Endothelial cell (in vitro differentiated cells): ENCODE data around the gene SRL. TPM values are rescaled to one million over a fixed set of nuclear protein-coding genes. Genes with fewer than 3 reads are reported as not detected.

Experiments used
- DNase-seq: peaks from one replicate; pipeline ENCODE4 v3.0.0; 2021; ENCODE audit warnings: low spot score
- H3K27ac Mint-ChIP-seq: one replicate; pipeline ENCODE4 v1.8.0; 2021; ENCODE audit warnings: mixed read lengths, inconsistent platforms; ENCODE audit not compliant: unreplicated experiment
- H3K27me3 Mint-ChIP-seq: one replicate; pipeline ENCODE4 v1.8.0; 2021; ENCODE audit warnings: mild to moderate bottlenecking, moderate library complexity, mixed read lengths, inconsistent platforms; ENCODE audit not compliant: unreplicated experiment
- H3K36me3 Mint-ChIP-seq: one replicate; pipeline ENCODE4 v1.8.0; 2021; ENCODE audit warnings: mild to moderate bottlenecking, low read depth, mixed read lengths, inconsistent platforms; ENCODE audit not compliant: unreplicated experiment
- H3K4me1 Mint-ChIP-seq: one replicate; pipeline ENCODE4 v1.8.0; 2021; ENCODE audit warnings: mild to moderate bottlenecking, mixed read lengths, inconsistent platforms; ENCODE audit not compliant: unreplicated experiment
- H3K4me3 Mint-ChIP-seq: one replicate; pipeline ENCODE4 v1.8.0; 2021; ENCODE audit warnings: mild to moderate bottlenecking, mixed read lengths, inconsistent platforms; ENCODE audit not compliant: unreplicated experiment
- H3K9me3 Mint-ChIP-seq: one replicate; pipeline ENCODE4 v1.8.0; 2021; ENCODE audit warnings: mixed read lengths, inconsistent platforms; ENCODE audit not compliant: unreplicated experiment
- total RNA-seq: library from RNA; stranded (reverse); fragmentation: NEBNext Ultra II Directional; extraction: Animal tissue kit (Norgen Biotek cat#: 25700); gene quantifications from one replicate; pipeline ENCODE4 v1.2.1, GENCODE V29; 2021; ENCODE audit not compliant: unreplicated experiment
- TF ChIP-seq, protein P1 (sequence below): fragments of 200-600 bp; sonication (generic); IDR thresholded peaks from one replicate; pipeline ENCODE4 v1.5.0; 2021; ENCODE audit warnings: antibody characterized with exemption; ENCODE audit not compliant: unreplicated experiment

SRL gene
- total RNA-seq, 1 donor from 2014 or later, result 0.26 TPM

DNA sequence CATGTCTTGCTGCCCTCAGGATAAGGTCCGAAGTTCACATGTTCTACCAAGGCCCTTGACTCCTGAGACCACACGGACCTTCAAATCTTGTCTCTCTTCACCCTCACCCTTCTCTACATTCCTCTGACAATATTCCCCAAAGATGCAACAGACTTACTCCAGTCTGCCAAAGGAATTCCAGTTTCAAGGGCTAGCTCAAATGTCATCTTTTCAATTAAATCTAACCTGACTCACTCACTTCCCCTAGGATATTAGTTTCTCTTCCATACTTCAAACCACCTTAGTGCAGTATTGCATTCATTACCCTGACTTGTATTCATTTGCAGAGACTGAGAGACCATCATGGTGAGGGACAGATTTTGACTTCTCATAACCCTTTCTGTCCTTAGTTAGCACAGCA, 66.0 kb downstream of the SRL start:
- no peaks in the 10 kb centered on the region for H3K4me1 Mint-ChIP-seq
- TF ChIP-seq, protein P1, sequence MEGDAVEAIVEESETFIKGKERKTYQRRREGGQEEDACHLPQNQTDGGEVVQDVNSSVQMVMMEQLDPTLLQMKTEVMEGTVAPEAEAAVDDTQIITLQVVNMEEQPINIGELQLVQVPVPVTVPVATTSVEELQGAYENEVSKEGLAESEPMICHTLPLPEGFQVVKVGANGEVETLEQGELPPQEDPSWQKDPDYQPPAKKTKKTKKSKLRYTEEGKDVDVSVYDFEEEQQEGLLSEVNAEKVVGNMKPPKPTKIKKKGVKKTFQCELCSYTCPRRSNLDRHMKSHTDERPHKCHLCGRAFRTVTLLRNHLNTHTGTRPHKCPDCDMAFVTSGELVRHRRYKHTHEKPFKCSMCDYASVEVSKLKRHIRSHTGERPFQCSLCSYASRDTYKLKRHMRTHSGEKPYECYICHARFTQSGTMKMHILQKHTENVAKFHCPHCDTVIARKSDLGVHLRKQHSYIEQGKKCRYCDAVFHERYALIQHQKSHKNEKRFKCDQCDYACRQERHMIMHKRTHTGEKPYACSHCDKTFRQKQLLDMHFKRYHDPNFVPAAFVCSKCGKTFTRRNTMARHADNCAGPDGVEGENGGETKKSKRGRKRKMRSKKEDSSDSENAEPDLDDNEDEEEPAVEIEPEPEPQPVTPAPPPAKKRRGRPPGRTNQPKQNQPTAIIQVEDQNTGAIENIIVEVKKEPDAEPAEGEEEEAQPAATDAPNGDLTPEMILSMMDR, result no peak
- H3K9me3 Mint-ChIP-seq, result no peaks in the 10 kb centered on the region
- no peak for DNase-seq
- peaks cover 3% of the 10 kb centered on the region for H3K27me3 Mint-ChIP-seq
- H3K4me3 Mint-ChIP-seq, result no peak overlapping the region
- no peak overlapping the region for H3K27ac Mint-ChIP-seq
- no peaks in the 10 kb centered on the region for H3K36me3 Mint-ChIP-seq

DNA sequence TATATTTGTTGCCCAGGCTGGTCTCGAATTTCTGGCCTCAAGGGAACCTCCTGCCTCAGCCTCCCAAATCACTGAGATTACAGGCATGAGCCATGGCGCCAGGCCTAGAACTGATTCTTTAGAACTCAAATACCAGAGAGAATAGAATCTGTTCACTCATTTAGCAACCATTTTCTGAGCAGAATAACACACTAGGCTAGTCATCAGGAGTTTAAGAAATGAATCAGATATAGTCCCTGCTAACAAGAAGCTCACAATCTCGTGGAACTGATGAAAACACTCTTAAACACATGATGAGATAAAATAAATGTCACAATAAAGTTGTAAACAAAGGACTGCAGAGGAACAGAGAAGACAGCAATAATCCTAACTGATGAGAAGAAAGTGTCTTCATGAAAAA, 69.8 kb downstream of the SRL start:
- Mint-ChIP-seq H3K36me3 (no peaks in the 10 kb centered on the region), H3K9me3 (no peaks in the 10 kb centered on the region), H3K27me3 (peaks cover 3% of the 10 kb centered on the region), H3K4me3 (no peak overlapping the region), H3K4me1 (no peaks in the 10 kb centered on the region), H3K27ac (no peak overlapping the region)
- TF ChIP-seq, protein P1, result no peak
- no peak for DNase-seq

DNA sequence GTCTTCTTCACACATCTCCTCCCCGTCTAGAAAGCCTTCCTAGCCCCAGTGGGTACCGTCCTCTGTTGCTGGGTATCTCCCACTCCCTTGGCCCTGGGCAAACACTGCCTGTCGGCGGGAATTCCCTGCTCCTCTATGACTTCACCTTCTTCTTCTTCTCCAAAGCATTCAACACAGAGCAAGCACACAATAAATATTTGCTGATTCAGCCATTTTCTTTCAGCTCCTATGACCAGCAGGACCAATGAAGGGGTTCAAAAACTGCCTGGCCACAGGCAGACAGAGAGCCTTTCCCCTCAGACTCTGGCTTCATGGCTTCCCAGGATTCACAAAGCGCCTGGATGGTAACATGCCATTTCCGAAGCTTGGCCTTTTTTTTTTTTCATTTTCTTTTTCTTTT, 72.5 kb downstream of the SRL start:
- H3K4me3 Mint-ChIP-seq, result no peak overlapping the region
- no peaks in the 10 kb centered on the region for H3K9me3 Mint-ChIP-seq
- H3K27me3 Mint-ChIP-seq, result peaks cover 4% of the 10 kb centered on the region
- TF ChIP-seq, protein P1, result no peak
- H3K36me3 Mint-ChIP-seq, result no peaks in the 10 kb centered on the region
- DNase-seq, result no peak
- H3K27ac Mint-ChIP-seq, result no peak overlapping the region
- no peaks in the 10 kb centered on the region for H3K4me1 Mint-ChIP-seq

DNA sequence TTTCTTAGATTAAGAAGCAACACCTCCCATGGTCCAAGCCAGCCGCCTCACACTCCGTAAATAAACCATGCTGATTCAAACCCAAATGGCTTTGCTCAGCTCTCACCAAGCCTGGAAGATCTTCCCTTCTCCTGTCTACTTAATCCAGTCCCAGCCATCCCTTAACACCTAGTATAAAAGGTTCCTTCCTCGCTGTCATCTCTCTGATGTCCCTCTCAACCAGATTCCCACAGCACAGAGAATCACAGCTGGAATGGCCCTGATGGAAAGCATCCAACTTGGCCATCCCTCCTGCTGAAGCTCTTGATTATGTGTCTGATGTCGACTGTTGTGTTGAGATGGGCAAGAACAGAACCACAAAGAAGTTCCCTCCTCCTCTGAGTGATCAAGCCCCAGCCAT, 75.1 kb downstream of the SRL start:
- no peaks in the 10 kb centered on the region for H3K9me3 Mint-ChIP-seq
- H3K4me3 Mint-ChIP-seq, result no peak overlapping the region
- no peaks in the 10 kb centered on the region for H3K36me3 Mint-ChIP-seq
- peaks cover 2% of the 10 kb centered on the region for H3K27me3 Mint-ChIP-seq
- TF ChIP-seq, protein P1, result no peak
- H3K4me1 Mint-ChIP-seq, result no peaks in the 10 kb centered on the region
- H3K27ac Mint-ChIP-seq, result no peak overlapping the region
- no peak for DNase-seq

DNA sequence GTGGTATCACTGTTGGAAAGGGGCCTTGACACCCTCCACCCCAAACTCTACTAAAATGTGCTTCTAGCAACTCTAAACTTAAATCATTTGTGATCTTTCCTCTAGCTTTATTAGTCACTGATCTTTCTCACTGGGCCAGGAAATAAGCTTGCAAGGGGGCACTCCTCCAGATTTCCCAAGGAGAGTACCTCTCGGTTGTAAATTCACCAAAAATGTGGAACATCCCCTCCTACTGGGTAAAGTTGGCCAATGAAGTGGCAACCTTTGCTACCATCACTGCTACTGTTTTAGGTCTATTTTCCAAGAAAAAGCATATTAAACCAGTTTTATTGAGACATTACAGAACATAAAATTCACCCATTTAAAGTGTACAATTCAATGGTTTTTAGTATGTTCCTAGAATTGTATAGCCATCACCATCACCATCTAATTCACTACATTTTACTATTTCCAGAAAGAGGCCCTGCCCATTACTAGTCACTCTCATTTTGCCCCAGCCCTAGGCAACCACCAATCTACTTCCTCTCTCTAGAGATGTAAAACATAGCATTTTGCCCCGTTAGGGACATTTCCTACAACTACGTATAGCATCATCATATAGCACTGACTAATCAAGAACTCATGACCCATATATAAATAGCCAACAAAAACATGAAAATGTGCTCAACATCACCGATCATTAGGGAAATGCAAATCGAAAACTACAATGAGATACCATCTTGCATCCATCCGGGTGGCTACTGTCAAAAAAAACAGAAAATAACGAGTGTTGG, 81.0 kb downstream of the SRL start:
- TF ChIP-seq, protein P1, result no peak
- Mint-ChIP-seq H3K36me3 (no peaks in the 10 kb centered on the region), H3K4me3 (no peak overlapping the region), H3K9me3 (no peaks in the 10 kb centered on the region), H3K27me3 (no peaks in the 10 kb centered on the region), H3K27ac (no peak overlapping the region), H3K4me1 (no peaks in the 10 kb centered on the region)
- no peak for DNase-seq
